Colonic mucosa (tissue), 4 donors: Measurements from ENCODE around the gene IFT27. TPM values are rescaled to one million over a fixed set of nuclear protein-coding genes. Genes with fewer than 3 reads are reported as not detected.

Experiments
- DNase-seq: peaks from one replicate; pipeline ENCODE4 v3.0.0-alpha.2; 2020
- H3K27ac ChIP-seq: fragments of 200-600 bp; one replicate; pipeline ENCODE4 v1.8.0; 2021
- H3K27me3 ChIP-seq: fragments of 200-600 bp; one replicate; pipeline ENCODE4 v1.8.0; 2021
- H3K36me3 ChIP-seq: fragments of 200-600 bp; one replicate; pipeline ENCODE4 v1.8.0; 2021
- H3K4me1 ChIP-seq: fragments of 200-600 bp; one replicate; pipeline ENCODE4 v1.8.0; 2021; ENCODE audit warnings: mild to moderate bottlenecking
- H3K4me3 ChIP-seq: fragments of 200-600 bp; one replicate; pipeline ENCODE4 v1.8.0; 2021
- H3K9ac ChIP-seq, 2 donors: one replicate each; pipeline ENCODE4 v1.7.0; 2013; ENCODE audit warnings: control low read depth in 2 of 2, low read depth in 2 of 2, low read length in 2 of 2
- H3K9me3 ChIP-seq: fragments of 200-600 bp; one replicate; pipeline ENCODE4 v1.8.0; 2021
- intact Hi-C: fragments of 100-400 bp; cut with DNase I; formaldehyde crosslinking; loops from one replicate; pipeline ENCODE4 v1.14.1; 2022
- total RNA-seq, 2 donors: library from RNA; stranded (reverse); fragmentation: NEBNext Ultra II Directional in 1 of 2; extraction: Animal tissue kit (Norgen Biotek cat#: 25700) in 1 of 2; gene quantifications; one replicate each; pipeline ENCODE4 v1.2.1, GENCODE V29; 2021
- TF ChIP-seq, protein P1 (sequence below): fragments of 200-600 bp; IDR thresholded peaks from one replicate; pipeline ENCODE4 v1.8.0; 2022; ENCODE audit warnings: antibody characterized with exemption, mild to moderate bottlenecking
- donor health status: healthy.
- donor health status: DM: no; HTN: no; CAD: no.
- donor health status: DM: no; HTN: no; CAD: no.

The IFT27 gene
- 10 to 100 TPM; 27.1 to 44.6 TPM for total RNA-seq

- DNase-seq, result peak; percentile 99
- Histone ChIP-seq H3K4me3 (peak within 1 kb of the TSS; percentile 98), H3K9ac (peak within 1 kb of the TSS; percentile 61 to 77), H3K4me1 (peaks cover 4% of the 10 kb centered on the region), H3K9me3 (no peaks in the 10 kb centered on the region), H3K27ac (peak within 1 kb of the TSS; percentile 80), H3K36me3 (no peaks in the 10 kb centered on the region), H3K27me3 (no peaks in the 10 kb centered on the region)
- intact Hi-C loops, result no loop called here
- TF ChIP-seq, protein P1, sequence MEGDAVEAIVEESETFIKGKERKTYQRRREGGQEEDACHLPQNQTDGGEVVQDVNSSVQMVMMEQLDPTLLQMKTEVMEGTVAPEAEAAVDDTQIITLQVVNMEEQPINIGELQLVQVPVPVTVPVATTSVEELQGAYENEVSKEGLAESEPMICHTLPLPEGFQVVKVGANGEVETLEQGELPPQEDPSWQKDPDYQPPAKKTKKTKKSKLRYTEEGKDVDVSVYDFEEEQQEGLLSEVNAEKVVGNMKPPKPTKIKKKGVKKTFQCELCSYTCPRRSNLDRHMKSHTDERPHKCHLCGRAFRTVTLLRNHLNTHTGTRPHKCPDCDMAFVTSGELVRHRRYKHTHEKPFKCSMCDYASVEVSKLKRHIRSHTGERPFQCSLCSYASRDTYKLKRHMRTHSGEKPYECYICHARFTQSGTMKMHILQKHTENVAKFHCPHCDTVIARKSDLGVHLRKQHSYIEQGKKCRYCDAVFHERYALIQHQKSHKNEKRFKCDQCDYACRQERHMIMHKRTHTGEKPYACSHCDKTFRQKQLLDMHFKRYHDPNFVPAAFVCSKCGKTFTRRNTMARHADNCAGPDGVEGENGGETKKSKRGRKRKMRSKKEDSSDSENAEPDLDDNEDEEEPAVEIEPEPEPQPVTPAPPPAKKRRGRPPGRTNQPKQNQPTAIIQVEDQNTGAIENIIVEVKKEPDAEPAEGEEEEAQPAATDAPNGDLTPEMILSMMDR, result no peak
Measured at GRCh38 chr22:36775964-36776669, at the start of gene IFT27. TSS of gene IFT27 (minus strand) at chr22:36776119. CDS start at chr22:36775707, 412 bp downstream.

DNA sequence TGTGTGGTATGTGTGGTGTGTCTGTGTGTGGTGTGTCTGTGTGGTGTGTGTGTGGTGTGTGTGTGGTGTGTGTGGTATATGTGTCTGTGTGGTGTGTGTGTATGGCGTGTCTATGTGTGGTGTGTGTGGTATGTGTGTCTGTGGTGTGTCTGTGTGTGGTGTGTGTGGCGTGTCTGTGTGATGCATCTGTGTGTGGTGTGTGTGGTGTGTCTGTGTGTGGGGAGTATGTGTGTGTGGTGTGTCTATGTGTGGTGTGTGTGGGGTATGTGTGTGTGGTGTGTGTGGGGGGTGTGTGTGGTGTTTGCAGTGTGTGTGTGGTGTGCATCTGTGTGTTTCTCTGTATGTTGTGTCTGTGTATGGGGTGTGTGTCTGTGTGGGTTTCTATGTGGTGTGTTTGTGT, 48.7 kb upstream of the IFT27 start:
- Histone ChIP-seq H3K27ac (no peak overlapping the region), H3K27me3 (peaks cover under 1% of the 10 kb centered on the region), H3K9me3 (no peaks in the 10 kb centered on the region), H3K36me3 (no peaks in the 10 kb centered on the region), H3K4me3 (no peak overlapping the region), H3K4me1 (no peaks in the 10 kb centered on the region), H3K9ac (no peak overlapping the region)
- DNase-seq, result no peak
- intact Hi-C loops, result no loop called here
- TF ChIP-seq, protein P1, result no peak

DNA sequence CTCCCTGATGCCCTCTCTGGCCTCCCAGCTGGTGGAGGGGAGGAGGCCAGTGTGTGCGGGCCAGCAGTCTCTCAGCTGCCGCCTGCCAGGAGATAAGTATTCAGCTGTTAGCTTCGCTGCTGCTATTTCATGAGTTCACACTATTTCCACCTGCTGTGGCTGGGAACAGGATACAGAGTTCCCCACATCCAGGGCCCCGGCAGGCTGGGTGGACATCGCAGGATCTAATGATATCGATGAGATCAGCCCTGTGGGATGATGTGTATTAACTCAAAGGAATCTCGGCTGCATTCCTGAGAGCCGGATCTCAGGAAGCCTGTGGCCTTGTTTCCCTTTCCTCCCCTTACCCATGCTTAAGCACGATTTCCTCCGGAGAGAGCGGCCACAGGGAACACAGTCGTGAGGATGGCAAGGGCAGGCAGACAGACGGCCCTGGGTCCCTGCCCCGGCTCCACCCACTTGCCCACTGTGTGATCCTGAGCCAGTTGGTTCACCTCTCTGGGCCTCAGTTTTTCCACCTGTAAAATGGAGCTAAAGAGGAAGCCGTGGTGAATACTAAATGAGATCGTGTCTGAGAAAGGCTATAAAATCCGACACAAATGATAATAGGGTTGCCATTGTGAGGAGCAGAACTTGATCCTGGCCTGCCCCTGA, 47.4 kb upstream of the IFT27 start:
- DNase-seq, result no peak
- no peak overlapping the region for H3K27ac ChIP-seq
- no peak overlapping the region for H3K9ac ChIP-seq
- peaks cover 12% of the 10 kb centered on the region for H3K27me3 ChIP-seq
- intact Hi-C loops, result no loop called here
- no peaks in the 10 kb centered on the region for H3K4me1 ChIP-seq
- H3K36me3 ChIP-seq, result no peaks in the 10 kb centered on the region
- H3K4me3 ChIP-seq, result no peak overlapping the region
- H3K9me3 ChIP-seq, result no peaks in the 10 kb centered on the region
- TF ChIP-seq, protein P1, result no peak

GRCh38 chr22:36822581-36822980, 46.7 kb upstream of the IFT27 start:
- intact Hi-C loops, result no loop called here
- DNase-seq, result no peak
- H3K4me3 ChIP-seq, result no peak overlapping the region
- no peak overlapping the region for H3K27ac ChIP-seq
- H3K36me3 ChIP-seq, result no peaks in the 10 kb centered on the region
- no peaks in the 10 kb centered on the region for H3K4me1 ChIP-seq
- peaks cover 20% of the 10 kb centered on the region for H3K27me3 ChIP-seq
- TF ChIP-seq, protein P1, result no peak
- no peak overlapping the region for H3K9ac ChIP-seq
- no peaks in the 10 kb centered on the region for H3K9me3 ChIP-seq

GRCh38 chr22:36819112-36819511, 43.2 kb upstream of the IFT27 start:
- TF ChIP-seq, protein P1, result no peak
- no peak for DNase-seq
- Histone ChIP-seq H3K9ac (no peak overlapping the region), H3K9me3 (no peaks in the 10 kb centered on the region), H3K36me3 (no peaks in the 10 kb centered on the region), H3K27me3 (peaks cover 47% of the 10 kb centered on the region), H3K27ac (no peak overlapping the region), H3K4me1 (no peaks in the 10 kb centered on the region), H3K4me3 (no peak overlapping the region)
- intact Hi-C loops, result no loop called here
